HG02981 (cell line): ENCODE data around the gene ETV6.
"Not testable (repeated sequence)": the region's sequence is repeated elsewhere in the genome, so short reads cannot be mapped to it uniquely, and the experiment has no call there.

ENCODE experiments used
- ATAC-seq: cut with Tn5 transposase; IDR thresholded peaks from one replicate; pipeline ENCODE4 v1.9.1; 2021; ENCODE audit warnings: mild to moderate bottlenecking, moderate library complexity; ENCODE audit not compliant: unreplicated experiment

ETV6 gene

DNA sequence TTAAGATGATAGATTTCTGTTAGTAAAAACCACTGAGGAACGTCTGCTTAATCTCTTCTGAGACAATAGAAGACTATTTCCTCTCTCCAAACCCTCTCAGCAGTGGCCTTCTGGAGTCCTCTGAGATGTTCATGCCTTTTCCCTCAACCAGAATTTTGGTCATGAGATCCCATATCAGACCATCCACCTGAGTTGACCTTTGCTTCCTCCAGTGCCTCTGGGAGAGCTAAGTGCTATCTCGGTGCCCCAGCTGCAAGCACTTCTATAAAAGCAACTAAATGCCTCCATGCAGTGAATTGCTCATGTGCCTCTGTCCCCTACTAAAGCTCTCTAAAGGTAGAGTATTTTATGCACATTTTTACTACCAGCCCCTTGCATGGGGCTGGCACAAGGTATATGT lies 248.4 kb downstream of the ETV6 start:
- ATAC-seq: no peak

- ATAC-seq: no peak
Observed at GRCh38 chr12:11901701-11902524, 252.4 kb downstream of the ETV6 start.

GRCh38 chr12:11902525-11902875 lies 253.0 kb downstream of the ETV6 start:
- ATAC-seq: no peak

DNA sequence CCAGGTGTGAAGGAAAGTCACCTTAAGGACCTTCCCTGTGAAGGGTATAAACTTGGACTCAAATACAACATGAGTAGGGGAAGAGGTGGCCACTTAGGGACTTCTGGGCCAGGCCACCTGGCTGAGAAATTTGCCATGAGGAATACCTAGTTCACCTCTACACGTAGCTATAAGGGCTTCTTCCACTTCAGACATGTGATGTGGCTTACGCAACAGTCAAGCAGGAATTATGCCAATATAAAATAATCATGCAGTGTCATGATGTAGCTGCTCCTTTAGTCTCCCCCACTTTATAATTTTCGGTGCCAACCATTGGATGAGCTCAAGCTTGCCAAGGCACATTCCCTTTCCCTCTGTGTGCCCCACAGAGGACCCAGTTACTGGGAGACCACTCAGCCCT lies 254.7 kb downstream of the ETV6 start:
- ATAC-seq: no peak

DNA sequence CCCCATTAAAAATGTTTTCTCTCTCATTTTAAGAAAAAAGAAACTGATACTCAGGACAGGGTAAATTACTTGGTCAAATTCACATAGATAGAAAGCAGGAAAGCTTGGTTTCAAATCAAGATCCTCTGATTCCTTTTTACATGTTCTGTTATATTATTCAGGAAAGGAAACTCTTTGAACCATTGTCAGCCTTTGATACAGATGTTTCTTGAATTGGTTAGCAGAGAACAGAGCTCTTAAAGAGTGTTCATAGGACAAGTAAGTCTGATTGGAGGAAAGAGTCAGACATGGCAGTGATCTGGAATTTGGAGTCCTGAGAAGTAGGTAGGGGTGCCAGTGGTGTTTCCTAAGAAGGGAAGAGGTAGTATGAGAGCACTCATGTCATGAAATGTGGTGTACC lies 256.1 kb downstream of the ETV6 start:
- ATAC-seq: no peak

DNA sequence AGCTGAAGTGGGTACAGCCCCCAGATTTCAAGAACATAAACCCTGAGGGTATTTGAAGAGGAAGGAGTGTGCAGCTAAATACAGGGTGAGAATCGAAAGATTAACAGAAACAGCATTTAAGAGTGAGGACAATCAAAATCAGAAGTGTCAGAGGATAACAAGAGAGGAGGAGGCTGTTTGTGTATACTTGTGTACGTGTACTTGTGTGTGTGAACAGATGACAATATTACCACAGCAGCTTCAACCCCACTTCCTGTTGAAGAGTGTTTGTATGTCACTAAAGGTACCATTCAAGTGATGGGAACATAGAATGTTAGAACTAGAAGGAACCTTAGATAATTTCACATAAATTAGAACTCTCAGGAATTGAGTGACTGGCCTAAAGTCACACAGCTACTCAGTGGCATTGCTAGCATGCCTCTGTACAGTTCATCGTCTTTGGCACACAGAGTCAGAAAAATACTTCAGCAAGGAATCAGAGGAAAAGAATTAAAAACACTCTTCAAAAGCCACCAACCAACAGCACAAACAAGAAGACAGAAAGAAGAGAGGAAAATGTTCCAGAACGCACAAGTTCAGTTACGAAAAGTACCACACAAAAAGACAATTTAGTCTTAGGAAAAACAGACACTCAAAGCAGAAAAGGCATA lies 256.9 kb downstream of the ETV6 start:
- ATAC-seq: no peak

DNA sequence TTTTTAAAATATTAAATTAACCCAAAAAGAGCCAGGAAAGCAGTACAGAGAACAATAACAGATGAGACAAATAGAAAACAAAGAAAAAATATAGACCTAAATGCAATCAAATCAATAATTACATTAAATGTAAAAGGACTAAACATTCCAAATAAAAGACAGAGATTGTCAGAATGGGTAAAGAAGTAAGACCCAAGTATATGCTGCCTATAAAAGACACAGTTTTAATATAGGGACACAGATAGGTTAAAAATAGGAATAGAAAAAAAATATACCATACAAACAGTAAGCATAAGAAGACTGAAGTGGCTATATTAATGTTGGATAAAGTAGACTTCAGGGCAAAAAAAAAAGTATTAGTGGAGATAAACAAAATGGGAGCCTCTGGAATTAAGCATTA lies 258.2 kb downstream of the ETV6 start:
- no peak for ATAC-seq

DNA sequence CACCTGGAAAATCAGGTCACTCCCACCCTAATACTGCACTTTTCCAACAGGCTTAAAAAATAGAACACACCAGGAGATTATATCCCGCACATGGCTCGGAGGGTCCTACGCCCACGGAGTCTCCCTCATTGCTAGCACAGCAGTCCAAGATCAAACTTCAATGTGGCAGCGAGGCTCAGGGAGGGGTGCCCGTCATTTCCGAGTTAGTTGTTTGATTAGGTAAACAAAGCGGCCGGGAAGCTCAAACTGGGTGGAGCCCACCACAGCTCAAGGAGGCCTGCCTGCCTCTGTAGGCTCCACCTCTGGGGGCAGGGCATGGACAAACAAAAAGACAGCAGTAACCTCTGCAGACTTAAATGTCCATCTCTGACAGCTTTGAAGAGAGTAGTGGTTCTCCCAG lies 259.9 kb downstream of the ETV6 start:
- ATAC-seq: not testable (repeated sequence)

DNA sequence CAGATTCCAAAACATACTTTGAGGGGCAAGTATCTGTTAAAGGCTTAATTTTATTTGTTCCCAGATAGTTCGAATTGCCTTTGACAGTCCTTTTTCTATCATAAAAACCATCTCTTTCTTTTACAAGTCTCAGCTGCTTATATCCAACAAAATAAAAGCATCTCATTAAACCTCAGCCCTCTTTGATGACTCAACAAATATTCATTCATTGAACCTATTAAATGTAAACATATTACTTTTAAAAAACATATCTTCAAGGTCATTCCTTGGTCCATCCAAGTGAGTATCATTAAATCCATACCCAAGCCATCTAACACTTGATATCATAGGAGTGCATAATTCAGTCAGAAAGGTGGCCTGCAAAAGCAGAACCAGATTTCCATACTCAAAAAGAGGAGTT lies 266.6 kb downstream of the ETV6 start:
- ATAC-seq: no peak

GRCh38 chr12:11916771-11917170 lies 267.3 kb downstream of the ETV6 start:
- no peak for ATAC-seq

DNA sequence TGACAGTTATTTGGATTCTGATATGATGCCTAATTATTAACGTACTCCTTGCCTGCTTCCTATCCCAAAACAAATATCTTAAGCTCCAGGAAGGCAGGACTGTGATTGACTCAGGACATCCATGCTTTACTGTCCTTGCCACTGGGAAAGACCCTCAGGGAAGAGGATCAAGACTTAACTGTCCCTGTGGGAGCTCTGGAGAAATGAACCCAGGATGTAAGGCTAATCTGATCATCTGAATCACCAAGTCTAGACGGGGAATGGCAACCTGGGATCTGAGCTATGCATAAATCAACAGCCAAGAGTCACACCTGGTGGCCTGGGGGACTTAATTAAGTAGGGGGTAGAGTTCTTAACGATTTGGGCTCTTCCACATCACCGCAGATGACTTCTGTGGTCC lies 268.0 kb downstream of the ETV6 start:
- ATAC-seq: no peak

DNA sequence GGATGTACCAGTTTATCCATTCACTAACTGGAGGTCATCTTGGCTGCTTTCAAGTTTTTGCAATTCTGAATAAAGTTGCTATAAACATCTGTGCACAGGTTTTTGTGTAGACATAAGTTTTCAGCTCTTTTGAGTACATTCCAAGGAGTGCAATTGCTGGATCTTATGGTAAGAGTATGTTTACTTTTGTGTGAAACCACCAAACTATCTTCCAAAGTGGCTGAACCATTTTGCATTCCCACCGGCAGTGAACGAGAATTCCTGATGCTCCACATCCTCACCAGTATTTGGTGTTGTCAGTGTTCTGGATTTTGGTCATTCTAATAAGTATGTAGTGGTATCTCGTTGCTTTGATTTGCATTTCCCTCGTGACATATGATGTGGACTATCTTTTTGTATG lies 270.8 kb downstream of the ETV6 start:
- no peak for ATAC-seq

GRCh38 chr12:11922361-11922760 lies 272.9 kb downstream of the ETV6 start:
- ATAC-seq: no peak

DNA sequence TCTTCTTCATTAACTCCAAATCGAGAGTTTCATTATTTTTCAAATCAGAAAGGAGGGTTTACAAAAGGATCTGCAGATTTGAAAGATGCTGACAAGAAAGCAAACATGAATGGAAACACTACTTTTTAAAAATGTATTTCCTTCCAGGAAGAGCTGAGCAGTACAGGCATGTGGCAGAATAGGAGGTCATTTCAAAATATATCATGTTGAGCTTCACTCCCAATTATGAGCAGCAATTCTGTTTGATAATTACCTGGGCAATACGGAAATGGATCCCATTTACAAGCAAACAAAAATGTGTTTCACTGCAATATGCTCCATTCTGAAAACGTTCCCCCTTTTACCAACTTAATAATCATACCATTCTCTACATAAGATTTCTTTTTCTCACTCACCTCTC lies 273.6 kb downstream of the ETV6 start:
- ATAC-seq: no peak

DNA sequence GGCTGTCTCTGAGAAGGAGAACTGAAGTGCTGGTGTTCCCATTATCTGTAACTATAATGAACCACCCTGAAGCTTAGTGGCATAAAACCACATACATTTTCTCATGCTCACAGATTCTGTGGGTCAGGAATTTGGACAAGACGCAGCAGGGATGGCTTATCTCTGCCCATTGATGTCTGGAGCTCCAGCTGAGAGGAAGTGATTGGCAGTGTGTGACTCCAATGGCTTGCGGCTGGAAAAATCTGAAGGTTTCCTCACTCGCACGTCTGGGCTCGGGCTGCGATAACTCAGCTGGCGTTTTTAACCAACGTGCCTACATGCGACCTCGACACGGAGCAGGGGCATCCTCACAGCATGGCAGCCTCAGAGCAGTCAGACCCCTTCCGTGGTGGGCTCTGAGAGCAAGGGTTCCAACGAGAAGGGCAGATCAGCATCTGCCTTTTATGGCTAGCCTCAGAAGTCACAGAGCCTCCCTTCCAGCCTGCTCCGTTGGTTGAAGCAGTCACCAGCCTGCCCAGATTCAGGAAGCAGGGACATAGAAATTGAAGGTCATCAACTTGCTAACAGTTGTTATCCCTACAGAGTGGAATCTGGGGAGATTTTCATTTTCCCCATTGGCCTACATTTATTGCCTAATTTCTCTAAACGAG lies 277.9 kb downstream of the ETV6 start:
- ATAC-seq: no peak

- ATAC-seq: no peak
Observed at GRCh38 chr12:11929714-11930113, 280.2 kb downstream of the ETV6 start.

GRCh38 chr12:11939223-11939622 lies 289.7 kb downstream of the ETV6 start:
- no peak for ATAC-seq

DNA sequence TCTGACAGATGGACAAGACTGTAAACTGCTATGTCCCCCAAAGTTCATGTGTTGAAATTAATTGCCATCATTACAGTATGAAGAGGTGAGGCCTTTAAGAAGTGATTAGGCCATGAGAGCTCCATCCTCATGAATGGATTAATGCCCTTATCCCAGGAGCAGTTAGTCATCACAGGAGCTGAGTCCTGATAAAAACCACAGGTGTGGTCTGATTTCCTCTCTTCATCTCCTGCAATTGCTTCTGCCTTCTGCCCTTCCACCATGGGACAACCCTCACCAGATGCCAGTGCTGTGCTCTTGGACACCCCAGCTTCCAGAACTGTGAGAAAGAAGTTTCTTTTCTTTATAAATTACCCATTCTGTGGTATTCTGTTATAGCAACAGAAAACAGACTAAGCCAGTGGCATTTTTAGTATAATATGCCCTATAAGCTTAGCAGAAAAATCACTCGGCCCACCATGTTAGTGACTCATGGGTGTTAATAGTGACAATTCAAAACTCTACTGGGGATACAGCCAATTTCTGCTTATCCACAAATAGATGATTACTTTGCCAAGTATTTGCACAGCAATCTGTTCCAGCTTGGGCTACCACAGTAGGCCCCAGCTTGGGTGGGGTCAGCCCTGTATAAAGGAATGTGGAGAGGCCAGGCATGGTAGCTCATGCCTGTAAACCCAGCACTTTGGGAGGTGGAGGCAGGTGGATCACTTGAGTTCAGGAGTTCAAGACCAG lies 292.3 kb downstream of the ETV6 start:
- ATAC-seq: no peak

DNA sequence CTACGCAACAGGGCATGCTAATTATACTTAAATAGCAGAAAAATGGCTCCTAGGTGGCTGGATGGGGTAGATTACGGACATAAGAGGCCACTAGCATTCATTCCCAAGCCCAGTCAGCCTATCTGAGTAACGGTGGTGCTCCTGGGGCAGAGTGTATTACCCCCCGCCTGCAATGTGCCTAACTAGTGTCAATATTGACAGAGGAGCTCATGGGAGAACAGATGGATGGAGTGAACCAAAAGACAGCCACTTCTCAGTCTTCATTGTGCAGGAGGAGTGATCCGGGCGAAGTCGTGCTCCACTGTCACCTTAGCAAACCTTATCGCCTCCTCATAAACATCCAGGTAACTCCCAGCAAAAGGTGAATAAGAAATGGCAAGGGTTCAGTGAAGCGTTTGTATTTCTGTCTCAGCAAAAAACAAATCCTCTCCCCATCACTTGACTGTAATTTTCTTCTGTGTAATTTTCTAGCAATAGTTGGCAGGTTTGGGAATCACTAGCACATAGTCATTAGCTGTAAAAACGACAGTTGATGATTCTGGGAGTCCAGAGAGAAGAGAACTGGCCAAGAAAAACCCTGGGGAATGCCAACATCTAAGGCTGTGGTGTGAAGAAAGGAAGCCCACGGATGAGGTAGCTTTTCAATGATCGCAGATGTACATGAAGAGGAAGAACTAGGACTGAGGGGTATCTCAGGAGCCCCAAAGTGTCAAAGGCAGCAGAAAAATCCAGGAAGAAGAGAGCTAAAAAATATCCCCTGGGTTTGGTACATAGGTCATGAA lies 294.6 kb downstream of the ETV6 start:
- no peak for ATAC-seq
